H1 (cell line): ENCODE data around the gene DLEC1. TPM values are rescaled to one million over a fixed set of nuclear protein-coding genes. Genes with fewer than 3 reads are reported as not detected.

Experiments
- CHD7 ChIP-seq: fragments of 300-600 bp; sonication (generic); IDR thresholded peaks from 2 replicates; pipeline ENCODE4 v1.7.1; 2012; ENCODE audit warnings: low read length, moderate library complexity, mild to moderate bottlenecking, inconsistent platforms; ENCODE audit not compliant: insufficient replicate concordance
- polyA plus RNA-seq, 7 experiments: library from polyadenylated mRNA; depleted of rRNA in 3 of 7; stranded (reverse) in 5 of 7; unstranded in 2 of 7; fragments of >200 nt in 5 of 7; fragments of 200-250 nt in 2 of 7; gene quantifications; 1 replicate in 5 of 7; 2 replicates in 1 of 7; 4 replicates in 1 of 7; pipeline versions ENCODE4 v1.2.1 to v1.2.3, GENCODE V29; 2011 to 2013; ENCODE audit warnings: missing spikeins in 2 of 7, mixed read lengths in 2 of 7
- total RNA-seq: library from RNA; stranded (reverse); fragmentation: NEBNext Ultra II Directional; extraction: Animal tissue kit (Norgen Biotek cat#: 25700); gene quantifications from 2 replicates; pipeline ENCODE4 v1.2.1, GENCODE V29; 2021

DLEC1 gene
- total and polyA plus RNA-seq, 2 of the 8 experiments (the other 6 are each of a cell fraction or from before 2014, with no cell fraction given): 0.26 to 0.76 TPM

GRCh38 chr3:38036286-38036685 is 2.7 kb upstream of the DLEC1 start (continued):
- no peak for TF ChIP-seq CHD7
